Nephron progenitor cell (in vitro differentiated cells): ENCODE results near the gene SCIN.

Source experiments
- DNase-seq: peaks from one replicate; pipeline ENCODE4 v3.0.0; 2021
- H3K27ac Mint-ChIP-seq: 2 replicates; pipeline ENCODE4 v1.8.0; 2021; ENCODE audit warnings: mild to moderate bottlenecking, moderate library complexity, mixed read lengths
- H3K27me3 Mint-ChIP-seq: 2 replicates; pipeline ENCODE4 v1.8.0; 2021; ENCODE audit warnings: mild to moderate bottlenecking, low read depth, mixed read lengths; ENCODE audit not compliant: poor library complexity
- H3K36me3 Mint-ChIP-seq: 2 replicates; pipeline ENCODE4 v1.8.0; 2021; ENCODE audit warnings: low read depth, mixed read lengths
- H3K4me1 Mint-ChIP-seq: 2 replicates; pipeline ENCODE4 v1.8.0; 2021; ENCODE audit warnings: mixed read lengths
- H3K4me3 Mint-ChIP-seq: 2 replicates; pipeline ENCODE4 v1.8.0; 2021; ENCODE audit warnings: mild to moderate bottlenecking, moderate library complexity, mixed read lengths
- H3K9me3 Mint-ChIP-seq: 2 replicates; pipeline ENCODE4 v1.8.0; 2021; ENCODE audit warnings: mild to moderate bottlenecking, moderate library complexity, mixed read lengths
- TF ChIP-seq, protein P1 (sequence below): fragments of 200-600 bp; sonication (generic); IDR thresholded peaks from 2 replicates; pipeline ENCODE4 v1.5.0; 2021; ENCODE audit warnings: antibody characterized with exemption

SCIN gene

DNA sequence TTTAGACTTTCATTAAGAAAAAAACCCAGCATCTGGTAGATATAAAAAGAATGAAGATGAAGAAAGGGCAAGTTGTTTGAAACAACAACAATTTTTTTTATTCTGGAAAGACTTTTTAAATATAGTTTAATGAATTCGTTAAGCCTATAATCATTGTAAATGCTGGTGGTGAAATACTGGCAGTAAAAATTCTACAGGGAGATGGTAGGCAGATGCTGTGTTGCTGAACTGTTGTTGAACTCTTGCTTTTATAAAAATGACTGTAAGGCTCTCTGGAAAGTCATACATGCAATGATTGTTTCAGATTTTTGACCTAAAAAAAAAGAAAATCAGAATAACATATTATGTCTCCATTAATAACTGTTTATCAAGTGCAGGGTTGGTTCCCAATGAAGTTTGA lies 39.0 kb downstream of the SCIN start:
- Mint-ChIP-seq H3K27me3 (peaks cover 3% of the 10 kb centered on the region), H3K27ac (no peak overlapping the region)
- TF ChIP-seq, protein P1, sequence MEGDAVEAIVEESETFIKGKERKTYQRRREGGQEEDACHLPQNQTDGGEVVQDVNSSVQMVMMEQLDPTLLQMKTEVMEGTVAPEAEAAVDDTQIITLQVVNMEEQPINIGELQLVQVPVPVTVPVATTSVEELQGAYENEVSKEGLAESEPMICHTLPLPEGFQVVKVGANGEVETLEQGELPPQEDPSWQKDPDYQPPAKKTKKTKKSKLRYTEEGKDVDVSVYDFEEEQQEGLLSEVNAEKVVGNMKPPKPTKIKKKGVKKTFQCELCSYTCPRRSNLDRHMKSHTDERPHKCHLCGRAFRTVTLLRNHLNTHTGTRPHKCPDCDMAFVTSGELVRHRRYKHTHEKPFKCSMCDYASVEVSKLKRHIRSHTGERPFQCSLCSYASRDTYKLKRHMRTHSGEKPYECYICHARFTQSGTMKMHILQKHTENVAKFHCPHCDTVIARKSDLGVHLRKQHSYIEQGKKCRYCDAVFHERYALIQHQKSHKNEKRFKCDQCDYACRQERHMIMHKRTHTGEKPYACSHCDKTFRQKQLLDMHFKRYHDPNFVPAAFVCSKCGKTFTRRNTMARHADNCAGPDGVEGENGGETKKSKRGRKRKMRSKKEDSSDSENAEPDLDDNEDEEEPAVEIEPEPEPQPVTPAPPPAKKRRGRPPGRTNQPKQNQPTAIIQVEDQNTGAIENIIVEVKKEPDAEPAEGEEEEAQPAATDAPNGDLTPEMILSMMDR, result no peak

DNA sequence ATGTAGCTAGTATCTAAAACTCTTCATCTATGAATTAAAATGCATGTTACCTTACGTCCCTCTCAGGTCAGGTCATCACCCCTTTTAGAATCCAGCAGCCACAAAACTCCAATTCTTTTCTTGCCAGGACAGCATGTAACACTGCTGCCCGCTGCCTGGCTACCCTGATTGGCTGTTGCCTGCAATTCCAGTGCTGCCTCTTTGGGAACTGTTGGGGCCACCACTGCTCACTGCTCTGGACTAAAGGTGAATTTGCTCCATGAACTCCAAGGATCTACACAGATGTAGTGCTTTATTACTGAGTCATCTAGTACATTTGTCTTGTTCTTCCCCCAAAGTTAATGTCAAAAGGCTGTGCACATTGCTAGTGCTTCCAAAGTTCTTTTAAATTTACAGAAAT lies 40.4 kb downstream of the SCIN start:
- H3K9me3 Mint-ChIP-seq, result no peaks in the 10 kb centered on the region
- no peaks in the 10 kb centered on the region for H3K4me1 Mint-ChIP-seq
- no peak overlapping the region for H3K27ac Mint-ChIP-seq
- TF ChIP-seq, protein P1, result no peak
- no peaks in the 10 kb centered on the region for H3K36me3 Mint-ChIP-seq
- H3K4me3 Mint-ChIP-seq, result no peak overlapping the region
- no peak for DNase-seq
- peaks cover 5% of the 10 kb centered on the region for H3K27me3 Mint-ChIP-seq

More for the DNA sequence above, 39.0 kb downstream of the SCIN start:
- no peaks in the 10 kb centered on the region for H3K9me3 Mint-ChIP-seq
- H3K4me3 Mint-ChIP-seq, result no peak overlapping the region
- no peaks in the 10 kb centered on the region for H3K4me1 Mint-ChIP-seq
- DNase-seq, result no peak
- H3K36me3 Mint-ChIP-seq, result no peaks in the 10 kb centered on the region

DNA sequence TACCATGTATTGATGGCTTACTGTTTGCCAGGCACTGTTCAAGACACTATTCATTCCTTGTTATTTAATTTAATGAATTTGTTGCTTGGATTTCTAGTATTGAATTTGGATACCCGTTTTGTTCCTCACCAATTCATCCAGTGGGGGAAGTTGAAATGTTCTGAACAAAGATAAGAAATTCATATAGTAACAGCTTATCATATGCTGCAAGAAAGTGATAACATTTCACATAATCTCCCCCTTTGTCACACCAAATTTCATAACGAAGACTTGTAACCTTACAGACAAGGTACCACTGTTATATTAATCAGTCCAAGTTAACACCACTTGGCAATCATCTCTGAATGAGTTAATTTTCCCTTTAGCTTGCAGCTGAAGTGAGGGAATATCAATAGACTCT lies 42.1 kb downstream of the SCIN start:
- H3K4me3 Mint-ChIP-seq, result no peak overlapping the region
- peaks cover 12% of the 10 kb centered on the region for H3K27me3 Mint-ChIP-seq
- no peaks in the 10 kb centered on the region for H3K4me1 Mint-ChIP-seq
- no peak for DNase-seq
- no peak overlapping the region for H3K27ac Mint-ChIP-seq
- H3K36me3 Mint-ChIP-seq, result no peaks in the 10 kb centered on the region
- TF ChIP-seq, protein P1, result no peak
- H3K9me3 Mint-ChIP-seq, result no peaks in the 10 kb centered on the region

DNA sequence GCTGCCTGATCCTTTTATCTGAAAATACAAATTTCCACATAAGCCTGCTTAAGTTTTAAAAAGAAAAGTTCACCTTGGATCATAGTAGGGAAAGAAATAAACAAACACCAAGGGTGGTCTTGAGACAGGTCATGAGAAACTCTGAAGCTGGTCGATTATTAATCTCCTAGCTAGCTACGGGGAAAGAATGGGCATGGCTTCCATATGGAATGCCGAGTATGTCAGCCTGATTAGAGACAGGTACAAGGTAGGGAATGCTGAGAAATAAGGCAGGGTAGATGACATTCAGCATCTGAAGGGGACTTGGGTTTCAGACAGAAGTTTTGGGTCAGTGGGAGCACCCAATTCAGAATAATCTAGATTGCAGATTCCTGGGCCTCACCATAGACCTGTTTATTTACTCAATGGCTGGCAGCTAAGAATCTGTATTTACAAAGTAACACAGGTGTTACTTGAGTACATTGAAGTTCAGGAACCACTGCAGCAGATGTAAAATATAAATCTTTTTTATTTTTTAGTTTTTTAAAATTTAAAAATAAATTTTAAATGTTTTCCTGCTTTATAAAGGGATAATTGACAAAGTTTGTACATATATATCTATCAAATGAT lies 49.0 kb downstream of the SCIN start:
- TF ChIP-seq, protein P1, result no peak
- H3K4me3 Mint-ChIP-seq, result no peak overlapping the region

DNA sequence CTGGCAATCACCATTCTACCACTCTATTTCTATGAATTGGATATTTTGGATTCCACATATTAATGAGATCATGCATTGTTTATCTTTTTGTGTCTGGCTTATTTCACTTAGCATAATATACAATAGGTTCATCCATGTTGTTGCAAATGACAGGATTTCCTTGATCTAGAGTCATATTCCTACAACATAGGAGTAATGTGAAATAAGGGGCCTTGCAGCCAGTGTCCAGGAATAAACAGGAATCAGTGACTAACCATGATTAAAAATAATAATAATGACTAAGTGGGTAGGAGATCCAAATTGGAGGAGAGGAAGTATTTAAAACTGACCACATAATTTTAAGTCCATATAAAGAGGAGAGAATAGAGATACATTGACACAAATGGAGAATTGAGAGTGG lies 49.9 kb downstream of the SCIN start:
- TF ChIP-seq, protein P1, result no peak

More for the DNA sequence above, 49.0 kb downstream of the SCIN start:
- no peak for DNase-seq
- Mint-ChIP-seq H3K9me3 (no peaks in the 10 kb centered on the region), H3K36me3 (no peaks in the 10 kb centered on the region), H3K27ac (no peak overlapping the region), H3K4me1 (peaks cover 11% of the 10 kb centered on the region), H3K27me3 (peaks cover 12% of the 10 kb centered on the region)

DNA sequence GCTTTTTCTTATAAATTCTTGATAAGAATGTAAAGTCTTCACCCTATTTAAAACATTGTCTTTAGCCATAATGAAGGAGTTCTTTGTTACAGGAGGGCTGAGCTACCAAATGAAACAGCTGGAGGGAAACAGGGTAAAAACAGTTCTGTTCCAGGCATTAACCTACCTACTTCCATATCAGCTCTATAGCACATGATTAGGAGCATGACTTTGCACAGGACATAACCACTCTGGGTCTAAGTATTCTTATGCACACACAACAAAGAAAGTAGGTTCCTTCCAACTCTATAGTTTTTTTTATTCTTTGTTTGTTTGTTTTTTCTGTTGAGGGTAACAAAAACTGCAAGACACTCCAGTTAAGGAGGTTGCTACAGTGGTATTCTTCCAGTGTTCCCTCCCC lies 52.7 kb downstream of the SCIN start:
- Mint-ChIP-seq H3K4me3 (no peak overlapping the region), H3K4me1 (peaks cover 11% of the 10 kb centered on the region), H3K9me3 (no peaks in the 10 kb centered on the region)

More for the DNA sequence above, 49.9 kb downstream of the SCIN start:
- Mint-ChIP-seq H3K36me3 (no peaks in the 10 kb centered on the region), H3K27ac (no peak overlapping the region), H3K4me1 (peaks cover 11% of the 10 kb centered on the region), H3K4me3 (no peak overlapping the region), H3K27me3 (peaks cover 12% of the 10 kb centered on the region), H3K9me3 (no peaks in the 10 kb centered on the region)
- no peak for DNase-seq

More for the DNA sequence above, 52.7 kb downstream of the SCIN start:
- DNase-seq, result no peak
- TF ChIP-seq, protein P1, result no peak
- Mint-ChIP-seq H3K27ac (no peak overlapping the region), H3K27me3 (peaks cover 7% of the 10 kb centered on the region), H3K36me3 (no peaks in the 10 kb centered on the region)
